HG03095 (cell line): ENCODE results near the gene KCNA4.
"Not testable (repeated sequence)": the region's sequence is repeated elsewhere in the genome, so short reads cannot be mapped to it uniquely, and the experiment has no call there.

Experiments
- ATAC-seq: cut with Tn5 transposase; IDR thresholded peaks from one replicate; pipeline ENCODE4 v1.9.1; 2021; ENCODE audit warnings: moderate library complexity; ENCODE audit not compliant: unreplicated experiment

KCNA4 gene

GRCh38 chr11:30016588-30017363, at the start of gene KCNA4:
Gene KCNA4 (minus strand): TSS chr11:30017030. CDS start chr11:30012678, 4,352 bp downstream.
- no peak for ATAC-seq

DNA sequence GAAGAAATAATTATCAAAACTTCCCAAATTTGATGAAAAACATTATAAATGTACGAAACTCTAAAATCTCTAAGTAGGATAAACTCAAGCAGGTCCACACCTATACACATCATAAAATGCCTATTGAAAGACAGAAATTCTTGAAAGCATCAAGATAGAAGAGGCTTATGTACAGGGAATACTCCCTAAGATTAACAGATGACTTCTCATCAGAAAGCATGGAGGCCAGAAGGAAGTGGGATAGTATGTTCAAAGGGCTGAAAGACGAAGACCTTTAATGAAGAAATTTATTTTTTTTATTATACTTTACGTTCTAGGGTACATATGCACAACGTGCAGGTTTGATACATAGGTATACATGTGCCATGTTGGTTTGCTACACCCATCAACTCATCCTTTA, 45.3 kb upstream of the KCNA4 start:
- ATAC-seq: no peak

DNA sequence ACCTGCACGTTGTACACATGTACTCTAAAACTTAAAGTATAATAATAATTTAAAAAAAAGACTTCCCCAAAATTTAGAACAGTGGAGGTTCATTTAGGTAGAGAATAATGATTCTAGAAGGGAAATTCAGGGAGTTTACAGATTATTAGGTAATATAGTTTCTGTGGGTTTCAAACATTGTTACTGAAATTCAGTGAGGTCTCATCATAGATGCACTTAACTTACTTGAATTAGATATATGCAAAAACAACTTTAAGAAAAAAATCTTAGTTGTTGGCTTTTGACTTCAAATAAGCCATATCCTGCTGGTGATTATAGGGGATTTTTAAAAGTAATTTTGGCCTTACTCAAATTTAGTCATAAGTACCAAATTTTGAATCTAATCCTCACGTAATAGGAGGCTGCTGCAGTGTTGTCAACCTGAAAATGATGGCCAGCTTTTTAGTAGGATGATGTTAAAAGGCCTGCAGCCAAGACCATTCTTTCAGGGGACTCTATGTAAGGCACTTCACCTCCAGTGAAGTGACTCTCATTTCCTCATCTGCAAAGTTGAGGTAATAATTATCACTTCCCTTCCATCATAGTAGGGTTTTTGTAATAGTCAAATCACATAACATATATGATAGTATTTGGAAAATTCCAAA, 42.5 kb upstream of the KCNA4 start:
- no peak for ATAC-seq

DNA sequence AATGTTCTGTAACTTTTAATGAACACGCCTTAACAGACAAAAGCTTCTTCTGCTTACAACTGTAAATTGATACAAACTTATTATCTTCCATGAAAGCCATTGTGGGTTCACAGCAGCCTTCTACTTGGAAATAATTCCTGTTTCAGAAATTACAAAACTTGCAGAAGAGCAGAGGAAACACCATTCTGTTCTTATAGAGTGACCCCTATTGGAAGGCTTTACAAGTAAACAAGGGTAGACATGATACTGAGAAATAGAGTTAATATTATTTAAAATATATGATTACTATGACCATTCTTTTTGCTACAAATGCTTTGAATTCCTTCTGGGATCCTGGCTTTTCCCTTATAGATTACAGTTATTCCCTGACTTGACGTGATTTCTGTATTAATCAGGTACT, 32.4 kb upstream of the KCNA4 start:
- ATAC-seq: no peak

GRCh38 chr11:30046578-30046945, 29.7 kb upstream of the KCNA4 start:
- ATAC-seq: no peak

DNA sequence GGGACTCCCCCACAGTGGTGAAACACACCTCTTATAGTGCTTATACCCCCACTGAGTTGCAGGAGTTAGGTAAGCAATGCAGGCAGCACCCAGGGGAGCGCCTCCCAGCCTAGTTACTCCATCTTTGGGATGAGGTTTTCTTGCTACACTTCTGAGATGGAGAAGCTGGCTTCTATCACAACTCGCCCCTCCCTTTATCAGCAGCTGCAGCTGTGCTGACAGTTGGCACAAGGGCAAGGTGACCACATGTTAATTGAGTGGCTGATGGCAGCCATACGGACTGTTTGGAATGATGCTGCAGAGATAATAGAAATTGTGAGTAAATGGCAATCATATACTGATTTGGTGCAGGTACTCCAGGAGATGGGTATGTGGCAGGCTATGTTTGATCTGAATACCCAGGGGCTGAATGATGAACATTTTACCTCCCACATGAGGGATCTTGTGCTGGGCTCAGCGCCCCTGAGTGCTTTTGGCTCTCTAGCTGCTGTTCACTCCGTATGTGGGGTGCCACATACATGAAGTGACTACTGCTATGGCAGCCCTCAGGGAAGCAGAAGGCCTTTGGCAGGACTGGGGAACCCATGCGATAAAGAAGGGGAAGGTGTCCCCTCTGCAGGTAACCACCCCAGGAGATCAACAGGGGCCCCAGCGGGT, 29.2 kb upstream of the KCNA4 start:
- ATAC-seq: no peak

DNA sequence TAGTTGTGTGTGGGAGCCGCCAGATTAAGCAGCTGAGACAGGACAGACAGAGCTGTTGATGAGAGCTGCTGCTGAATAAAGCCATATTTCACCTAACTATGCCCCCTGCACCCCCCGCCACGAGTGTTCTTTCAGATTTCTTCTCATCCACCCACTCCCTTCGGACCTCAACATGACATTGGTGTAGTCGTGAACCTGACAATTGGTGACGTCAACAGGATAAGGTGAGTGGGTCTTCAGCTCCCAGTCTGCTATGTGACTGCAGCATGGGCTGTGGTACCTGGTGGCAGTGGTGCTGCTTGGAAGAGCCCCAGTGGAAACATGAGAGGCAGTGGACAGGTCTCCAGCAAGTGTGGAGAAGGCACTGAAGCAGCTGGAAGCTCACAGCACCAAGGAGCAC, 28.3 kb upstream of the KCNA4 start:
- ATAC-seq: no peak

- ATAC-seq: no peak
Observed at GRCh38 chr11:30041171-30041570, 24.3 kb upstream of the KCNA4 start.

DNA sequence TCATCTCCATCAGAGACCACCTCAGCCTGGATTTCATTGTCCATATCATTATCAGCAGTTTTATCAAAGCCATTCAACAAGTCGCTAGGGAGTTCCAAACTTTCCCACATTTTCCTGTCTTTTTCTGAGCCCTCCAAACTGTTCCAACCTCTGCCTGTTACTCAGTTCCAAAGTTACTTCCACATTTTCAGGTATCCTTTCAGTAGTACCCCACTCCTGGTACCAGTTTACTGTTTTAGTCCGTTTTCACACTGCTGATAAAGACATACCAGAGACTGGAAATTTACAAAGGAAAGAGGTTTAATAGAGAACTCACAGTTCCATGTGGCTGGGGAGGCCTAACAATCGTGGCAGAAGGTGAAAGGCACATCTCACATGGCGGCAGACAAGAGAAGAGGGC, 17.9 kb upstream of the KCNA4 start:
- ATAC-seq: not testable (repeated sequence)

- ATAC-seq: not testable (repeated sequence)
Observed at GRCh38 chr11:30034166-30034565, 17.3 kb upstream of the KCNA4 start.

- ATAC-seq: no peak
Observed at GRCh38 chr11:30025396-30026139, 8.7 kb upstream of the KCNA4 start.

GRCh38 chr11:30023074-30023473, 6.2 kb upstream of the KCNA4 start:
- ATAC-seq: no peak

- ATAC-seq: no peak
Observed at GRCh38 chr11:30019481-30019880, 2.7 kb upstream of the KCNA4 start.

GRCh38 chr11:30018495-30018894, 1.7 kb upstream of the KCNA4 start:
- ATAC-seq: no peak

DNA sequence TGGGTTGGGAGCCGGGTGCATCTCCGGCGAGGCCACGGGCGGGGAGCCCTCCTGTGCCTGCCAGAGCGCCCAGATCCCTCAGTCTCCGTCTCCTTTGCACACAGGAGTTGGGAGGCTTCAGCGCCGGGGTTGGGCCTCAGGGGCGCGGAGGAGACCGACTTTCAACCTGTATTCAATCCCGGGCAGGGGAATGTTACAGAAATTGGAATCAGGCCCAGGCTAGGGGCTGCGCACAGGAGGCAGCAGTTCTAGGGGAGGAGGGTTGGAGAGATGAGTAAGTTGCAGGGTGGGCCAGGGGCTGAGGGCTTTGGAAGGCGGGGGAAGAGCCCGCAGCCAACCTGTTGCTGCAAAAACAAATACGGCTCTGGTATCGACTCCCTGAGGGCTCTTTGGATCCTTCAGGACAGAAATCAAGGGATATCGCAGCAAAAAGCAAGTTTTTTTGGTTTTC, 640 bp upstream of the KCNA4 start:
- ATAC-seq: no peak

DNA sequence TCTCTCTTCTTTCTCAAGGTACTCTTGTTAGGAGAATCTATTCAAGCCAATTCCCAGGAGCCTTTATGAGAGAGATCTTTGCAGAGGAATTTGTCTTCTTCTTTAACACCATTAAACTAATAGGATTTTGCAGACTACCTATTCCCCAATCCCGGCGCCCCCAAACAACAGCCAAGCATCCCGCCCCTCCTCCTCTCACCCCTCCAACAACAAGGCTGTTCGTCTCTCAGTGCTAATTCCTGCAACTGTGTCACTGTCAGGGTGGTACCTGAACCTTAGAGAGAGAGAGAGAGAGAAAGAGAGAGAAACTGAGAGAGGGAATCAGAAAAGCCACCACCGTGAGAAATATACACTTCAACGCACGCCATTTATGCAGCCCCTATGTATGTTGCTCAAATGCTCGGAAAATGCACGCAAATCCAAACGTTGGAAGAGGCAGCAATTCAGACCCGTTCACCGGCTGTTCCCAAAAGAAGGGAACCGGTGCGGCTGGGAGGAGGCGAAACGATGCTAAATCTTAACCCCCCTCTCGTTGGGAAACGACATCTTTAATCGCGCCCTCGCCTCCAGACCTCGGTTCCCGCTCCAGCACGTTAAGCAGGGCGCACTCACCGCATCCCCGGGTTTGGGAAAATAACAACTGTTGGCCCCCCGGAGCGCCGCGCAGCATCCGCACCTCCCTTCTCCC, 961 bp downstream of the KCNA4 start:
- no peak for ATAC-seq

DNA sequence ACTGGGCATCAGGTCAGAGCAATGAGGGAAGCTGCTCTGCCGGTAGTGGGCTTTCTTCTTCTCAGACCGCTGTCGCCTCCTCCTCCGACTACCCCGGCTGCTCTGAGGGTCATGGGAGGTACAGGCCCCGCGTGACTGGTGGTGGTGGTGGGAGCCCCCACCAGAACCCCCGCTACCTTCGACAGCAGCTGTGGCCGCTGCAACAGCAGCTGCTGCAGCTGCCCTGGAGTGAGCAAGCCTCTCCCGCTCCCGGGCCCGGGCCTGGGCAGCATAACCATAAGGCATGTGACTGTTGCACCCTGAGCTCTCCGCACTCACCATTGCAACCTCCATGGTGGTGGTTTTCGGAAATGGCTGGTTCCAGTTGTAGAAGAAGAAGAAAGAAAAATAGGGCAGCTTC, 4.5 kb downstream of the KCNA4 start:
- no peak for ATAC-seq

GRCh38 chr11:30009060-30009459, 7.8 kb downstream of the KCNA4 start:
- no peak for ATAC-seq

GRCh38 chr11:30006876-30007275, 10.0 kb downstream of the KCNA4 start:
- ATAC-seq: no peak

- no peak for ATAC-seq
Observed at GRCh38 chr11:30002157-30002785, 14.6 kb downstream of the KCNA4 start.
